Activated CD4-positive, alpha-beta T cell treated with anti-CD3 and anti-CD28 coated beads, Interleukin-2, Interleukin-4, amounts not matched to agents 100 ng/mL and 50 ng/mL, durations not matched to agents 16 hours and 8 hours (primary cell): ENCODE results near the gene EHD2.
"Not testable (repeated sequence)": the region's sequence is repeated elsewhere in the genome, so short reads cannot be mapped to it uniquely, and the experiment has no call there.

Experiments
- DNase-seq: peaks from one replicate; pipeline ENCODE4 v3.0.0-alpha.2; 2020; ENCODE audit warnings: low spot score

The EHD2 gene

DNA sequence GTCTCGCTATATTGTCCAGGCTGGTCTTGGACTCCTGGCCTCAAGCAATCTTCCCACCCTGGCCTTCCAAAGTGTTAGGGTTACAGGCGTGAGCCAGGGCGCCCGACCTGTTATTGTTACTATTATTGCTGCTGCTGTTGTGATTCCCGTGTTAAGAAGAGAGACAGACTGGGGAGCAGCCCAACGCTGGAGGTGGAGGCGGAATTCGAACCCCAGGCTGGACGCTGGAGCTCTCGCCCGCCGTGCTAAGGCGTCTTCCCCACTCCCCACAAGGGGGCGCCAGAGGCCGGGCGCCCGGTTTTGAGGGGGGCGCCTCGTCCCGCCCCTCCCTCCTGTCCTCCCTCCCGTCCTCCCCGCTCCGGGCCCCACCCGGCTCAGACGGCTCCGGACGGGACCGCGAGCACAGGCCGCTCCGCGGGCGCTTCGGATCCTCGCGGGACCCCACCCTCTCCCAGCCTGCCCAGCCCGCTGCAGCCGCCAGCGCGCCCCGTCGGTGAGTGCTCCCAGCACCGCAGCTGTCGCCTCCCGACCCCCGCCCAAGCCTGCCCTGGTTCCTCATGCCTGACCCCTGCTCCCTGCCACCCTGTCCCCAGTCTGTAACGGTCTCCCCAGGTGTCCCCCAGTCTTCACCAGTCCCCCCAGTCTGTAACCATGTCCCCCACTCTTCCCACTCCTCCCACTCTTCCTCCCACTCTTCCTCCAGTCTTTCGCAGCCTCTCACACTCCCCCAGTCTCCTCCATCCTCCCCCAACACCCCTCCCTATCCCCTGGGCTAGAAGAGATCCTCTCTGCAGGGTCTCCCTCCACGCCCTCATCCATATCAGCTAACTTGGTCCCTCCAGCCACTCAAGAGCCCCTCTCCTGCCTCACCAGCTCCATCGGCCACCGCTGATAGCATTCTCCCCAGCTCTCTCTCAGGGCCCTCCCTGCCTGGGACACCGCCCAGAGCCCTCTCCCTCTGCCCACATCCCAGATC is at the start of gene EHD2:
TSS of gene EHD2 (plus strand) at position 377 of the 976 bp plus-strand sequence. CDS start 3,191 bp downstream, outside the sequence.
- DNase-seq, result peak; percentile 31

DNA sequence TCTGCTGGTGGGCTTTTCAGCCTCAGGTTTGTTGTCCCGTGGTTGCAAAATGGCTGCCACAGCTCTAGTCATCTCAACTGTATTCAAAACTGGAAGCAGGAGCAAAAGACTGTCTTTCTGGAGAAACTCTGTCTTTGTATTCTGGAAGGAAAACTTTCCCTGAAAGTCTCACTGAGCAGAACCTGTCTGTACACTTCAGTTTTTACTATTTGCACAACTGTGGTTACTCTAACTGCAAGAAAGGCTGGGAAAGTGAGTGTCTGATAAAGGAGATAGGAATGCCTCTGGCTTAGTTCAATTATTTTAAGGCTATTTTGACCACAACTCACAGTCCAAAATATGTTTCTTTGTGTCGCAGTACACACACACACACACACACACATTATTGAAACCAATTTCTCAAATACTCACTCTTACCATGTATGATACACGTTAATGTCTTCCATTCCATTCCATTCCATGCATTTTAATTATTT is 49.7 kb upstream of the EHD2 start:
- DNase-seq, result no peak

GRCh38 chr19:47663911-47664771 is 49.1 kb upstream of the EHD2 start:
- DNase-seq, result no peak

GRCh38 chr19:47668556-47668955 is 44.7 kb upstream of the EHD2 start:
- DNase-seq, result not testable (repeated sequence)

DNA sequence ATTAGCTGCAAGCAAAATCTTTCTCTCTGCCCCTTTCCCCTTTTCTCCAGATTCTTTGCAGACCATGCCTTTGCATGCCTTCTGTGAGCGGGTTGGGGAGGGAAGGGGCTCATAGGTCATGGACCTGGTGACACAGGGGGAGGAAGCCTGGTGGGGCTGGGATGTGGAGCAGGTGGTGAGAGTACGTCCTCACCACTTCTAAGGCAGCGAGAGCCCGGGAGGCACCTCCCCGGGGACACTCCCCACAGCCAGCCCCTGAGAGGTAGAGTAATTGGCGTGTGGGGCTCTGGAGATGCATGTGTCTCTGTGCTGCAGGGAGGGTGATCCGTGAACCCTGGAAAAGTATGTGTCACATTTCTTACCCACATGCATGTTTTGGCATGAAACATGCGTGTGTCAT is 42.5 kb upstream of the EHD2 start:
- DNase-seq, result no peak

GRCh38 chr19:47671499-47671898 is 41.7 kb upstream of the EHD2 start:
- no peak for DNase-seq

- no peak for DNase-seq
Measured at GRCh38 chr19:47673426-47673825, 39.8 kb upstream of the EHD2 start.

DNA sequence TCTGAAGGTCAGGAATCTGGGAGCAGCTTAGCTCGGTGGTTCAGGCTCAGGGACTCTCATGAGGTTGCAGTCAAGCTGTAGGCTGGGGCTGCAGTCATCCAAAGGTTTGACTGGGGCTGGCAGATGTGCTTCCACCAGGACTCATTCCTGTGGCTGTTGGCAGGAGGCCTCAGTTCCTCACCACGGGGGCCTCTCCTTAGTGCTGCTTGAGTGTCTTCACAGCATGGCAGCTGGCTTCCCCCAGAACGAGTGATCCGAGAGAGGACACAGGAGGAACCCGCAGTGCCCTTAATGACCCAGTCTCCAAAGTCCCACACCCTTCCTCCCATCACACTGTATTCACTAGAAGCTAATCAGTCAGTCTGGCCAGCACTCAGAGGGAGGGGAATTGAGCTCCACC is 38.7 kb upstream of the EHD2 start:
- DNase-seq, result no peak

DNA sequence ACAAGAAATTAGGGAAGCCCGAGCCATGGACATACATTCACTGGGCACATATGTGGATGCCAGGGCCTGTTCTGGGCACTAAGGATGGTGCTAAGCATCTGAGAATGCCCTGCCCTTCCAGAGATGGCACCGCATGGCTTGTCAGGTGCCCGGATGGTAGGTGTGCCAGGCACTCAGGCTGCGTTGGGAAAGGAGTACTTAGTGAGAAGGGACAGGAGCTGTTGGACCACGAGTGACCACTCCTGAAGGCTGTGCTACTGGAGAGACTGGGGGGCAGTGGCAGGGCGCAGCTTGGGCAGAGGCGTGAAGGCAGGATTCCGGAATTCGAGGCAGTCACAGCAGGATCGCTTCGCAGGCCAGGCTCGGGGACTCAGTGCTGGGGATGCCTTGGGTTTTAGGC is 38.0 kb upstream of the EHD2 start:
- no peak for DNase-seq

DNA sequence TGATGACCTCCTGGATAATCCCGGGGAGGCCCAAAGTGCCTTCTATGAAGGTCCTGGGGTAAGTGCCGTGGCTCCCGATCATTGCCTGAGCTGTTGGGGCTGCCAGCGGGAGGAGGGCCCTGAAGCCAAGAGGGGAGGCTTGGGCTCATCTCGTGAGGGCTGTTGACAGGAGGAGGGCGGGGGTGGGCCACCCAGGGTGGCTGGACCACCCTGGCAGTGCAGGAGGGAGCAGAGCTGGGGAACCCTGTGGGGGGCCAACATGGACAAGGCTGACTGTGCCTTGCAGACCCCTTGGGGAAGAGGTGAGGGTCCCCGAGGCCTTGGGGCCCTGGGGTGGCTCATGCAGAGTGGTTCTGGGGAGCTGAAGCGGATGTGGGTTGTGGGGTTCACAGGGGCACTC is 37.4 kb upstream of the EHD2 start:
- DNase-seq, result no peak

DNA sequence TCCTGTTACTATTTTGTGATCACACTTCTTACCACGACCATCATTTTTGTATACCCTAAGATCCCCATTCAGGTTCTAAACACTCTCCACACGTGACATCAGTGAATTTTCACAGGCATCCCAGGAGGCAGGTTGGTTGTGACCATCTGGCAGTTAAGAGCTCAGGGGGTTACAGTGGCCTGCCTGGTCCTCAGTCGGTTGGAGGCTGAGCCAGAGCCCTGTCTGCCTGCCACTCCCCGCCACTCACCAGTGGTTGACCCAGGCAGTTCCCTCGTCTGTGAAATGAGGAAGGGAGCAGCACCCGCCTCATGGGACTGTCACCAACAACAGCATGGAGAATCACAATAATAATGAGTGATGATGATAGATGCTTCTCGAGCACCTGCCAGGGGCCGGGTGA is 36.4 kb upstream of the EHD2 start:
- no peak for DNase-seq

DNA sequence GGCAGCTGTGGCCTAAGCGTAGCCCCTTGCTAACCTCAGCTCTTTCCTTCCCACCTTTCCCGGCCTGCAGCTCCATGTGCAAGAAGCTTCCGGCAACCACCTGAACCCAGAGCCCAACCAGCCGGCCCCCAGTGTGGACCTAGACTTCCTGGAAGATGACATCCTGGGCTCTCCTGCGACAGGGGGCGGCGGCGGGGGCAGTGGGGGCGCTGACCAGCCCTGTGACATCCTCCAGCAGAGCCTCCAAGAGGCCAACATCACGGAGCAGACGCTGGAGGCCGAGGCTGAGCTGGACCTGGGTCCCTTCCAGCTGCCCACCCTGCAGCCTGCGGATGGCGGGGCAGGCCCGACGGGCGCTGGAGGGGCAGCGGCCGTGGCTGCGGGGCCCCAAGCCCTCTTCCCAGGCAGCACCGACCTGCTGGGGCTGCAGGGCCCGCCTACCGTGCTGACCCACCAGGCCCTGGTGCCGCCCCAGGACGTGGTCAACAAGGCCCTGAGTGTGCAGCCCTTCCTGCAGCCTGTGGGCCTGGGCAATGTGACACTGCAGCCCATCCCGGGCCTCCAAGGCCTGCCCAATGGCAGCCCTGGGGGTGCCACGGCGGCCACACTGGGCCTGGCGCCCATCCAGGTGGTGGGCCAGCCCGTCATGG is 33.8 kb upstream of the EHD2 start:
- no peak for DNase-seq

GRCh38 chr19:47679922-47680857 is 33.0 kb upstream of the EHD2 start:
- no peak for DNase-seq

- DNase-seq, result no peak
Measured at GRCh38 chr19:47680858-47681332, 32.3 kb upstream of the EHD2 start.

DNA sequence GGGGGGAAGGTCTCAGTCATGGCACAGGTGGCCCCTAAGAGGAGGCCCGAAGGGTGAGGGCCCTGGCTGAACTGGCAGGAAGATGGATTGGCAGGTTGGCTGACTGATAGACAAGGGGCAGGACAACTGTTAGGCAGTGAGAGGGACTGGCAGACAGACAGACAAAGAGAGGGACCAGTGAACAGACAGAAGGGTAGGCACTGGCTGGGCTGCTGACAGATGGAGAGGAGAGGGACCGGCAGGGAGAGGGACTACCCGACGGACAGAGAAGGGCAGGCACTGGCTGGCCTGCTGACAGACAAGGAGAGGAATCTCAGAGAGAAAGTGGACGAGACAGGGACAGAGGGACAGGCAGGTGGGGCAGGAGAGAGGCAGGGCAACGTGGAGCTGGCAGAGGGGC is 31.8 kb upstream of the EHD2 start:
- no peak for DNase-seq

DNA sequence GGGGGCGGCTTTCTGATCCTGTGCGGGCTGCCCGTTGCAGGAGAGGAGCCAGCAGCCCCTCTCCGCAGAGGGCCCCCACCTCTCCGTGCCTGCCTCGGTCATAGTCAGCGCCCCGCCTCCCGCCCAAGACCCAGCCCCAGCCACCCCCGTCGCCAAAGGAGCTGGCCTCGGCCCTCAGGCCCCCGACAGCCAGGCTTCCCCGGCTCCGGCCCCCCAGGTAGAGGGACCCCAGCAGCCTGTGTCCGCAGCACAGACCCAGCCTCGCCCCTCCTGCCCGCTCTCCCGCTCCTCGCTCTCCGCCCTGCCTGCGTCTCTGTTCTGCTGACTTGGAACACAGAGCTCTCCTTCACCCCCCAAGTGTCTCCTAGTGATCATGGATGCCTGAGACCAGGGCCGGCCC is 31.3 kb upstream of the EHD2 start:
- DNase-seq, result no peak

DNA sequence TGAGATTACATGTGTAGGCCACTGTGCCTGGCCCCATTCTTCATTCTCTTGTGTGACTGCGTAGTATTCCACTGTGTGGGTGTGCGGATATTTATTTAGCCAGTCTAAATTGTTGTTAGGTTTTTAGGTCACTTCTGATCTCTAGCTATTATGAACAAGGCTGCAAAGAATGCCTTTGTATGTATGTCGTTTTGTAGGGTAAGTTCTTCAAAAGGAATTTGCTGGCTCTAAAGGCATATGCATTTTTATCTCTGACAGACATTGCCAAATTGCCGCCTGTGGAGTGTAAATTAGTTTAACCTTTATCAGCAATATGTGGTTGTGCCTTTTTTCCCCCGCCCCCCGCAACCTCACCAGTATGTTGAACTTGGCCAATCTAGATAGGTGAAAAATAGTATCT is 30.3 kb upstream of the EHD2 start:
- DNase-seq, result no peak

DNA sequence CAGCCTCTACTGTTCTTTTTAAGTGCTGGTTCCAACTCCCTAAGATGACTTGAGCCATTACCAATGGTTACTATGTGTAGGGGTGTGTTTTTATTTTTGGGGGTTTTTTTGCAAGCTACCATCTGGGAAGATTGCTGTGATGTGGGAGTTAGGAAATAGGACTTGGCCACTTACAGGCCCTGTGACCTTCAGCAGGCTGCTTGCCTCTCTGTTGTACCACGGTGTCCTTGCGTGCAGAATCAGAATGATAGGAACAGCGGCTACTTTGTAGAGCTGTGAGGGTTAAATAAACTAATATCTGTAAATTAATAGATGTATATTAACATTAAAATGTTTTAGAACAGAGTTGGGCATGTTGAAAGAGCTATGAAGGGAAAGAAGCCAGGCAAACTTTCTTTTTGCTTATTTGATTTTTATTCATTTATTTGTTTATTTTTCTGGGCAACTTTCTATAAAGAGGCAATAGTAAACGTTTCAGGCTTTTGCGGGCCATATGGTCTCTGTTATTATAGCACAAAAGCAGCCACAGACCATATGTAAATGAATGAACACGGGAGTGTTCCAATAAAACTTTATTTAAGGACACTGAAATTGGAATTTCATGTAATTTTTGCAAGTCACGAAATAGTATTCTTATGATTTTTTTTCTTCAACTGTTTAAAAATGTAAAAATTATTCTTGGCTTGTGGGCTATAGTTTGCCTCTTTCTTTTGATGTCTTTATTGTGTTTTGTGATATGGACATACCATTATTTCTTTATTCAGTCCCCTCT is 26.4 kb upstream of the EHD2 start:
- DNase-seq, result no peak

- DNase-seq, result no peak
Measured at GRCh38 chr19:47687906-47688305, 25.3 kb upstream of the EHD2 start.

GRCh38 chr19:47691090-47691489 is 22.1 kb upstream of the EHD2 start:
- no peak for DNase-seq
